Activated CD8-positive, alpha-beta memory T cell treated with anti-CD3 and anti-CD28 coated beads, Interleukin-2, amount 10 ng/mL, durations not matched to agents 7 days and 5 days (primary cell): ENCODE measurements around the gene GOLM1. TPM values are rescaled to one million over a fixed set of nuclear protein-coding genes. Genes with fewer than 3 reads are reported as not detected.

Experiments
- ATAC-seq: fragments of 150-1000 bp; cut with Tn5 transposase; one replicate; pipeline ENCODE4 v1.10.0; 2021; ENCODE audit warnings: moderate library complexity
- CTCF ChIA-PET: fragments of 350-600 bp; sonication (Branson Sonifier 250); formaldehyde crosslinking; loops from one replicate; lab custom pipeline; 2021; ENCODE audit warnings: antibody characterized with exemption; lab: Charles Lee
- DNase-seq: peaks from one replicate; pipeline ENCODE4 v3.0.0-alpha.2; 2020
- H3K27ac Mint-ChIP-seq: one replicate; pipeline ENCODE4 v1.8.0; 2021; ENCODE audit warnings: mild to moderate bottlenecking, mixed read lengths
- H3K27me3 Mint-ChIP-seq: one replicate; pipeline ENCODE4 v1.8.0; 2021; ENCODE audit warnings: mixed read lengths
- H3K36me3 Mint-ChIP-seq: one replicate; pipeline ENCODE4 v1.8.0; 2021; ENCODE audit warnings: mild to moderate bottlenecking, mixed read lengths
- H3K4me1 Mint-ChIP-seq: one replicate; pipeline ENCODE4 v1.8.0; 2021; ENCODE audit warnings: mixed read lengths
- H3K4me3 Mint-ChIP-seq: one replicate; pipeline ENCODE4 v1.8.0; 2021; ENCODE audit warnings: mild to moderate bottlenecking, moderate library complexity, mixed read lengths
- H3K9me3 Mint-ChIP-seq: one replicate; pipeline ENCODE4 v1.8.0; 2022; ENCODE audit warnings: low read depth, mixed read lengths
- total RNA-seq, 2 experiments: library from RNA; stranded (reverse); gene quantifications; one replicate each; pipeline ENCODE4 v1.2.3, GENCODE V29; 2021

GOLM1 gene
- total RNA-seq, 2 experiments from 2014 or later: 3.0 to 5.5 TPM

DNA sequence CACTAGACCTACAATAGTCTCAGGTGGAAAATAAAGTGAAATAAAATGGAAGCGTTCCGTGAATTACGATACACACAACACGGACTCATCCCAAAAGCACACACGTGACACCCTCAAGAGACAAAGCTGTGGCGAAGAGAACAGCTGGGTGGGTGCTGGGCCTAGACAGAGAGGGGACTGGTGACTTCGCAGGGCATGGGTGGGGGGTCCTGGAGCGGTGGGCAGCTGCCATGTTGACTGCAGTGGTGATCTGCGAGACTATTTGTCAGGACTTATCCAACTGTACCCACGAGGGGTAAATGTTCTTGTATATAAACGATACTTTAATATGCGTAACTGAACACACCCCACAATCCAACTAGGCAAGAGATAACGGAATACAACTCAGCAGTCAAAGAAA is 52.0 kb downstream of the GOLM1 start:
- peak; percentile 28 for DNase-seq
- H3K27me3 Mint-ChIP-seq: peaks cover 15% of the 10 kb centered on the region
- no peak overlapping the region for H3K27ac Mint-ChIP-seq
- CTCF ChIA-PET: no interaction called here
- H3K4me3 Mint-ChIP-seq: no peak overlapping the region
- peaks cover 2% of the 10 kb centered on the region for H3K9me3 Mint-ChIP-seq
- no peaks in the 10 kb centered on the region for H3K4me1 Mint-ChIP-seq
- peaks cover under 1% of the 10 kb centered on the region for H3K36me3 Mint-ChIP-seq
- ATAC-seq: no peak

DNA sequence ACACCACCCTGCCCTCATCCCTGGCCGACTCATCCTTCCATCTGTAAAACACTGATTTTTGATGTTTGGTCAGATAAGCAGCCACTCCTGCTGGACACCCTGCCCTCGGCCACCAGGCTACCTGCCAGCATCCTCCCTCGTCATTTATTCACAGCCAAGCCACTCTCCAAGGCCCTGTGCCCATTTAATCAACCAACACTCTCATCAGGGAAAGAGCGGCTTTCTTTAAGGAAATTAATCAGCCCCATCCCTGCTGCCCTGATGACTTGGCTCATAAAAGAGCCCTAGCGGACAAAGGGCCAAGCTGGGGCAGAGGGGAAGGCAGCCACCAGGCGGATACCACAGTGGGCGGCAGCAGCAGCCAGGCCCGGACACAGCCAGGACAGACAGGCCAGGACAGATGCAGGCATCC is 52.4 kb downstream of the GOLM1 start:
- DNase-seq (peak; percentile 16), ATAC-seq (no peak)
- H3K4me1 Mint-ChIP-seq: no peaks in the 10 kb centered on the region
- peaks cover 15% of the 10 kb centered on the region for H3K27me3 Mint-ChIP-seq
- CTCF ChIA-PET: no interaction called here
- no peak overlapping the region for H3K27ac Mint-ChIP-seq
- no peaks in the 10 kb centered on the region for H3K36me3 Mint-ChIP-seq
- peaks cover 2% of the 10 kb centered on the region for H3K9me3 Mint-ChIP-seq
- H3K4me3 Mint-ChIP-seq: no peak overlapping the region

DNA sequence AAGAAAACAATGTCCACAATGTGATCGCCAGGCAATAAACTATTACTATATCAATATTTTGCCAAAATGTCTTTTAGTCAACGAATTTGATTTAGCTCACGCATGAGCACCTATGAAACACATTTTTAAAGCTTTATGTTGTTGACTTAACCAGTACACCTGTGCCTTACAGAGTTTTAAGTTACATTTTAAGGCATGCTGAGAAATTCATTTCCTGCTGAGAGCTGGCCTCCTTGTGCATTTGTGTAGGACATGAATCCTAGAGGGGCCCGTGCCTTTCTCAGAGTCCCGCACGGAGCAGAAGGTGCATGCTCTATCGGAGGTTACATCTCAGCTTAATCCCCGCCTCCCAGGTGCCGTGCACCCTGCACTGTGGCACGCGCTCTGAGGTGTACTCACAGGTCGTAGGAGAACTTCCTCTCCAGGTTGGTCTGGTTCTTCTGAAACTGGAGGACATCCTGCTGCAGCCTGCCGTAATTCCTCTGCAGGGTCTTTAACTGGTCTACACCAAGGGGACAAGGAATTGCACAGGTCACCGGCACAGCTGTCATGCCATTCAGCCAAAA is 53.2 kb downstream of the GOLM1 start:
- DNase-seq (peak; percentile 40), ATAC-seq (no peak)
- Mint-ChIP-seq H3K27me3 (peaks cover 16% of the 10 kb centered on the region), H3K36me3 (no peaks in the 10 kb centered on the region), H3K4me1 (no peaks in the 10 kb centered on the region), H3K4me3 (no peak overlapping the region), H3K9me3 (peaks cover 2% of the 10 kb centered on the region), H3K27ac (no peak overlapping the region)
- CTCF ChIA-PET: interaction anchor here (0.8 kb wide), 1 partner anchor 156 kb away, joined by 3 read pairs; no protein-coding TSS in a partner anchor

DNA sequence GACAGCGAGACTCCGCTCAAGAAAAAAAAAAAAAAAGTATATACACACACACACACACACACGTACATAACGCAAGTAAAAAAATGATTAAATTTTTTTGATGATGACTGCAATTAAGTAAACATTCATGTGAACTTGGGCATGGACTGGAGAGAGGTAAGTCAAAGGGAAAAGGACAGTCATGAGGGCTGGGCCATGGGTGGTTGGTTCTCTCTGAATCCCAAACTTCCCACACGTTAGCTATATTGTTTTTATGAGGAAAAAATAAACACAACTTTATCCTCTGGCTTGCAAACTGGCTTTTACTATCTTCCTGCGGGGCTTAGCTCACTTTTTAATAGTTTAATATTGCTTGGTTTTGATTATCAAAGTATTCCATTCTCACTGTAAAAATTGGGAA is 53.7 kb downstream of the GOLM1 start:
- Mint-ChIP-seq H3K27me3 (peaks cover 11% of the 10 kb centered on the region), H3K27ac (no peak overlapping the region), H3K4me1 (no peaks in the 10 kb centered on the region), H3K4me3 (no peak overlapping the region), H3K9me3 (peaks cover 2% of the 10 kb centered on the region), H3K36me3 (no peaks in the 10 kb centered on the region)
- no peak for ATAC-seq
- DNase-seq: no peak
- CTCF ChIA-PET: interaction anchor here (0.8 kb wide), 1 partner anchor 157 kb away, joined by 3 read pairs; no protein-coding TSS in a partner anchor

DNA sequence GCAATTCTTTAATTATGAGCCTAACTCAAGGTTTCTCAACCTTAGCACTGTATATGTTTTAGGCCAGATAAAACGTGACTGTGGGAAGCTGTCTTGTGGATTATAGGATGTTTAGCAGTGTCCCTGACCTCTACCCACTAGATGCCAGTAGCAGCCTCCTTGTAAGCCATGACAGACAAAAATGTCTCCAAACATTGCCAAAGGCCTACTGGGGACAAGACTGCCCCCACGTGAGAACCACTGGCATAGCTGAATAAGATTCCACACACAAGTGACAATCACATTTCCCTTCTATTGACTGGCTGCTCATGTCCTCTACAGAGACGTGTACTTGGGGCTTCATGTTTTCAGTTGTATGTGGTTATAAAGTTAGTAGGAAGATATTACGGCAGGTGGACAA is 55.4 kb downstream of the GOLM1 start:
- H3K4me3 Mint-ChIP-seq: no peak overlapping the region
- DNase-seq: no peak
- no peak overlapping the region for H3K27ac Mint-ChIP-seq
- CTCF ChIA-PET: interaction anchor here (1.0 kb wide), 1 partner anchor 13 kb away, joined by 3 read pairs; no protein-coding TSS in a partner anchor
- H3K36me3 Mint-ChIP-seq: no peaks in the 10 kb centered on the region
- no peaks in the 10 kb centered on the region for H3K4me1 Mint-ChIP-seq
- peaks cover 7% of the 10 kb centered on the region for H3K27me3 Mint-ChIP-seq
- peaks cover 2% of the 10 kb centered on the region for H3K9me3 Mint-ChIP-seq
- ATAC-seq: no peak

GRCh38 chr9:86043586-86043985 is 55.8 kb downstream of the GOLM1 start:
- no peaks in the 10 kb centered on the region for H3K36me3 Mint-ChIP-seq
- no peak overlapping the region for H3K4me3 Mint-ChIP-seq
- CTCF ChIA-PET: no interaction called here
- DNase-seq: no peak
- no peak for ATAC-seq
- H3K27ac Mint-ChIP-seq: no peak overlapping the region
- H3K4me1 Mint-ChIP-seq: no peaks in the 10 kb centered on the region
- peaks cover 2% of the 10 kb centered on the region for H3K9me3 Mint-ChIP-seq
- H3K27me3 Mint-ChIP-seq: peaks cover 5% of the 10 kb centered on the region

- Mint-ChIP-seq H3K4me1 (no peaks in the 10 kb centered on the region), H3K27me3 (peaks cover 2% of the 10 kb centered on the region)
- CTCF ChIA-PET: interaction anchor here (0.9 kb wide), 1 partner anchor 10 kb away, joined by 3 read pairs; no protein-coding TSS in a partner anchor
These were observed 57.0 kb downstream of the GOLM1 start for GRCh38 chr9:86042199-86042978.

GRCh38 chr9:86041311-86041741 is 58.0 kb downstream of the GOLM1 start:
- Mint-ChIP-seq H3K4me1 (no peaks in the 10 kb centered on the region), H3K36me3 (no peaks in the 10 kb centered on the region), H3K4me3 (no peak overlapping the region), H3K27ac (no peak overlapping the region), H3K9me3 (no peaks in the 10 kb centered on the region), H3K27me3 (peaks cover 2% of the 10 kb centered on the region)
- CTCF ChIA-PET: interaction anchor here (0.9 kb wide), 1 partner anchor 9 kb away, joined by 3 read pairs; no protein-coding TSS in a partner anchor
- DNase-seq (no peak), ATAC-seq (no peak)

More at GRCh38 chr9:86042199-86042978, 57.0 kb downstream of the GOLM1 start:
- Mint-ChIP-seq H3K9me3 (no peaks in the 10 kb centered on the region), H3K36me3 (no peaks in the 10 kb centered on the region), H3K27ac (no peak overlapping the region), H3K4me3 (no peak overlapping the region)
- DNase-seq (no peak), ATAC-seq (no peak)

DNA sequence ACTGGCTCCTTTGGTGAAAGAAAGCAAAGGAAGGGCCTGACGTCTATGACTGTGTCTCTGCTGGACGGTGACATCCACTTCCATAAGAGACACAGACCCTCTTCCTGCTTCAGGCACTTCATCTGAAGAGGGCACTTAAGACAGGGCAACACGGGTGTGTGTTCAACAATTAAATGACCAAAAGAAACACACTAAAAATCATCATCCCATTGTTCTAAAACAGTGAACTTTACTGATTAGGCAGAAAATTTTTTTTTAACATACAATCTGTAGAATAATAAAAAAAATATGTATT is 58.5 kb downstream of the GOLM1 start:
- CTCF ChIA-PET: interaction anchor here (1.2 kb wide), 1 partner anchor 12 kb away, joined by 3 read pairs; no protein-coding TSS in a partner anchor
- DNase-seq (no peak), ATAC-seq (no peak)
- Mint-ChIP-seq H3K4me1 (no peaks in the 10 kb centered on the region), H3K4me3 (no peak overlapping the region), H3K27ac (no peak overlapping the region), H3K36me3 (no peaks in the 10 kb centered on the region), H3K9me3 (no peaks in the 10 kb centered on the region), H3K27me3 (peaks cover 2% of the 10 kb centered on the region)

DNA sequence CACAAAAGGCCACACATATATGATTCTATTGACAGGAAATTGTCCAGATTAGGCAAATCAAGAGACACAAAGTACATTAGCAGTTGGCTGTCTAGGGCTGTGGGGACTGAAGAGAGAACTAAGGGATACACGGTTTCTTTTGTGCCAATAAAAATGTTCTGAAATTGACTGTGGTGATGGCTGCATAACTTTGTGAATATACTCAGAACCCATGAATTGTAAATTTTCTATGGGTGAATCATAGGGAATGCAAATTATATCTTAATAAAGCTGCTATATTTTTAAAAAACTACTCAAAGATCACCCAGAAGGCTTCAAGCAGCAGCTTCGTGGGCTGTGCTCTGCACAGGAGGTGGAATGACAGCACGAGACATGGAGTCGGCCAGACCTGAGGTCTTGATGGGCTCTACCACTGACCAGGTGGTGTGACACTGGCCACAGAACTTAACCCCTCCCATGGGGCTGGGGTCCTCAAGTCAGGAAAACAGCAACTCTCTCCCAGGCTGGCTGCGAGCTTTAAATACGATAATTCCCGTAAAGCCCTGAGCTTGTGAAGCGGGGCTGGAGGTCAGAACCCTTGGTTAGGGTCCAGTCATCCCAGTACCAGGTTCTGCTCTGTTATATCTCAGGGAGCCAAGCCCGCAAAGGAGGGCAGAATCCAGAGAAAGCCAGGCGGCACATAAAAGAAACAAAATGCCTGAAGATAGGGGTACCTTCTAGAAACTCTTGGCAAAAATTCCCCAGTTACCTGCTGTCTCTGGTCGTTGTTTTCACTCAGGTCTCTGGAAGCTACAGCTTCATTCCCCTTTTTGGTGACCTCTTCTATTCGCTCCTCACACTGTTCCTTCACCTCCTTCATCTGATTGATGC is 59.1 kb downstream of the GOLM1 start:
- DNase-seq (no peak), ATAC-seq (no peak)
- Mint-ChIP-seq H3K9me3 (no peaks in the 10 kb centered on the region), H3K4me1 (no peaks in the 10 kb centered on the region), H3K36me3 (no peaks in the 10 kb centered on the region), H3K27ac (no peak overlapping the region), H3K27me3 (peaks cover 2% of the 10 kb centered on the region), H3K4me3 (no peak overlapping the region)
- CTCF ChIA-PET: interaction anchor here (1.2 kb wide), 1 partner anchor 11 kb away, joined by 3 read pairs; no protein-coding TSS in a partner anchor

DNA sequence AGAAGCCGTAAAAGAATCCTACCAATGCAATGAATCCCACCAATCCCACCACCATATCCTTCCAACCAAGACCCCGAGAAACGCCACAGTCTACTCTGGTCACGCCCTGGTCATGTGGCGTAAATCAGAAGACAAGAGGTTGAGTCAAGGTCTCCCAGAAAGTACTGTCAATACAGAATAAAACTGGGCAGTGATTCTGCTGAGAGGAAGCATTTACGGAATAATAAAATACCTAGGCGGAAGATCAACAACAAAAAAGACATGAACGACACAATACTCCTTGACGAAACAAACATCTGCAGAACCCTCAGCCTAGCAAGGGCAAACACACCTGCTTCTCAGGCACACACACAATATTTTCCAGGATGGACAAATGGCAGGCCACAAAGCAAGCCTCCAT is 62.8 kb downstream of the GOLM1 start:
- Mint-ChIP-seq H3K4me3 (no peak overlapping the region), H3K27me3 (peaks cover 1% of the 10 kb centered on the region), H3K27ac (no peak overlapping the region), H3K4me1 (no peaks in the 10 kb centered on the region), H3K9me3 (no peaks in the 10 kb centered on the region), H3K36me3 (no peaks in the 10 kb centered on the region)
- ATAC-seq: no peak
- no peak for DNase-seq
- CTCF ChIA-PET: no interaction called here

GRCh38 chr9:86035827-86036440 is 63.4 kb downstream of the GOLM1 start:
- Mint-ChIP-seq H3K36me3 (no peaks in the 10 kb centered on the region), H3K4me1 (no peaks in the 10 kb centered on the region), H3K27ac (no peak overlapping the region), H3K9me3 (no peaks in the 10 kb centered on the region), H3K27me3 (no peaks in the 10 kb centered on the region), H3K4me3 (no peak overlapping the region)
- CTCF ChIA-PET: interaction anchor here (0.7 kb wide), 1 partner anchor 13 kb away, joined by 3 read pairs; no protein-coding TSS in a partner anchor
- DNase-seq (no peak), ATAC-seq (no peak)
